DMS 273 (cell line): Measurements from ENCODE around the gene RGS19.

Experiments
- DNase-seq: peaks from one replicate; lab custom pipeline; 2025; ENCODE audit not compliant: unreplicated experiment; lab: John Stamatoyannopoulos, UW

RGS19 gene

DNA sequence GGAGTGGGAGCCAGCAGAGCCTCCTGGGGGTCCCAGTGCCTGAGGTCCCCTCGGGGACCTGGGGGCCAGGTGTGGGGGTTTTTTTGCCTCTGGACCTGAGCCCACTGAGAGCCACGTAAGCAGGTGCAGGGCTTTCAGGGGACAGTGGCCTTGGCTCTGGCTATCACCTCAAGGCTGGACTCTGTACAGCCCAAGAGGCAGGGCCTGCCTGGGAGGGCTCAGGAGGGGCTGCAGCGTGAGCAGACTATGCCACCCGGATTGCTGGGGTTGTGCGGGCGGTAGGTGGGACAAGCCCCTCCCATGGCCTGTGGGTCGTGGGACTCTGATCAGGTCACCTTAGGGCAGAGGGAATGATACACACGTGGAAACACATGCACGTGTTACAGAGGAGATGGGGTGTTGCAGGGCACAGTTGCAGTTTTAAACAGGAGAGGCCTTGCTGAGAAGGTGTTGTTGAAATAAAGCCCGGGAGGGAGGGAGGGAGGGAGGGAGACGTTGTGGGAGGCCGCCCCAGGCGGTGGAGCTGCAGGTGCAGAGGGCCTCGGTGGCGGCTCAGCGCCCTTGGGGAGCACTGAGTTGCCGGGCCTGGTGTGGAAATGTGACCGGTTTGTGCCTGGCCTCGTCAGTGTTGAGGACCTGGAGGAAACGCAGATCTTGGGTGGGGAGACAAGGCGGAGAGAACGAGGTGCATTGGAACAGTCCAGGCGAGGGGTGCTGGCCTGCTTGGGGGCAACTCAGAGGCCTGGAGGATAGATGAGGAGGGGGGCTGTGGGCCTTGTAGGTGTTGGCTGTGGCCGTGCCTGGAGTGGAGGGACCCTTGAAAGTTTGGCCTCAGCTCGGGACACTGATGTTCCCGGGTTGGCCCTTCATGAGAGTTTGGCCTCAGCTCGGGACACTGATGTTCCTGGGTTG is 14.0 kb downstream of the RGS19 start:
- no peak for DNase-seq

GRCh38 chr20:64064145-64064698 is 15.1 kb downstream of the RGS19 start:
- DNase-seq, result no peak

DNA sequence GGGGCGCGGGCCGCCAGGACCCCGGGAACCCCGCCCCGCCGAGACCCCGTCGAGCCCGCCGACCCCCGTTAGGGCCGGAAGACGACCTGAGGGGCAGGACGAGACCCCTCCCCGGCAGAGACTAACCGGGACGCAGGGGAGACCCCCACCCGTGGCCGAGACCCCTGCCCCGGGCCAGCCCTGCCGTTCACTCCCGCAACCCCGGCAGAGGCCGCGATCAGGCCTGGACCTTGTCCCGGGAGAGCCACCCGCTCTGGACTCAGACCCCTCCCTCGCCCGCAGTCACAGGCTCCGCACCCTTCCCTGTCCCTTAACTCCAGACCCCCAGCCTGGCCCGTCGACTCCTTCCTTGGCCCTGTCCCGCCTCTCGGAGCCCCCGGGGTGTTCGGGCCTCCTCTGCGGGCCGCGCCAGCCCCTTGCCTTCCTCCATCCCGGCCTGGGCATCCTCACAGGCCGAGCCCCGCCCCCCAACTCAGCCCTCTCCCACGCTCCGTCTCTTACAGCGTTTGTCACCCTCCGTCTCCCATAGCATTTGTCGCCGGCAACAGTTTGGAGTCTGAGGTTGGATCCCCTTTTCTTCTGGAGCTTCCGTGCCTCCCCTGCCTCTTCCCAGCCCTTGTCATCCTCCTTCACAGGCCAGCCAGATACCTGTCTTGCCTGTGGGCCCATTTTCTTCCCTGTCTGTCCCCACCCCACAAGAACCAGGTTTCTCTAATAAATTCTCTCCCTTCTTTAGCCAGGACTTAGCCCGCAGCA is 15.8 kb downstream of the RGS19 start:
- DNase-seq, result peak; percentile 46

- DNase-seq, result peak; percentile 99
Observed at GRCh38 chr20:64062596-64063388, 16.5 kb downstream of the RGS19 start, which contains the start of gene TCEA2. Gene TCEA2, plus strand, starts transcription at chr20:64063198. Its CDS starts 115 bp downstream, at chr20:64063313.

DNA sequence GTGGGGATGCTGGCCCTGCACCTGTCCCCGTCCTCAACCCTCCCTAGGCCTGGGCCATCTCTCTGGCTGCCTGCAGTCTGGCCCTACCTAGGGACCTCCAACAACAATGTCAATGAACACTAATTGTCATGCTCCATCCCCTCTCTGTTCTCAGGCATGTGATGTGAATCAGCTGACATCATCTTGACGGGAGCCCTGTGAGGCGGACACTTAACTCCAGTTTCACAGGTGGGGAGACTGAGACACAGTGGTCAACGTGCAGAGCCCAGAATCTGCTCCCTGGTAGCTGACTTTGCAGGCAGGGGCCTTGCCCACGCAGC is 17.1 kb downstream of the RGS19 start:
- DNase-seq, result no peak

GRCh38 chr20:64058536-64058935 is 20.8 kb downstream of the RGS19 start:
- DNase-seq, result no peak

DNA sequence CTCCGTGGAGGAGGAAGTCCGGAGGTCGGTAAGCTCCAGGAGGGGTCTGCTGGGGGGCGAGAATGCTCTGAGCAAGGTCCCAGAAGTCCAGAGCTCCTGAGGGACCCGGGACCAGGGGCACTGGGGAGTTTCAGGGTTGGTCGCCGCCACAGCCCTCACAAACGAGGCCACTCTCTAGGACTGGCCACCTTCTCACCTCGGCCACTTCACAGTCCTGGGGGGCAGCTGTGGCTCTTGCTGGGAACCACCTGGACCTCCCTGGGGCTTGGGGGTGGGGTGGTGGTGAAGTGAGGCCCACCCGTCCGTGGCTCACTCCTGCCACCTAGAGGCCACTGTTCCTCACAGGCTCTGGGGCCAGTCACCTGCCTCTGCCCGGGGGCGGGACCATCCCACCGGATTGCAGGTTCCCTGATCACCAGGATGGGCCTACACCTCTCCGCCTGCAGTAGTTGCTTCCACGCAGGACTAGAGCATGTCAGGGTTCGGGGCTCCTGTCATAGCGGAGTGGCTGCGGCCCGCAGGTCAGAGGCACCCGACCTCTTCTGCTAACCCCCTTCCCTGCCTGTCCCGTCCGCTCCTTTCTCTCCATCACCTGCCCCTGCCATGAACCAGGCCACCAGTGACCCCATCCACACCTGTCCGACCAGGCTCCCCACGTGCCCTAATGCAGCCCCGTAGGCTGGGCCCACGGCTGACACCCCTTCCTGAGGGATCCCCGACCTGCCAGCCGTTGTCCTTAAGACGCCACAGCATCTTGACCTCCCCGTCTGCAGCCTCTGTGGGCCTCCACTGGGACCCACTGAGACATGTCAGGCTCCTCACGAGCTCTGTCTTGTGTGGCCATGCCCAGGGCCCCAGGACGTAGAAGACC is 21.5 kb downstream of the RGS19 start:
- DNase-seq, result peak; percentile 93

DNA sequence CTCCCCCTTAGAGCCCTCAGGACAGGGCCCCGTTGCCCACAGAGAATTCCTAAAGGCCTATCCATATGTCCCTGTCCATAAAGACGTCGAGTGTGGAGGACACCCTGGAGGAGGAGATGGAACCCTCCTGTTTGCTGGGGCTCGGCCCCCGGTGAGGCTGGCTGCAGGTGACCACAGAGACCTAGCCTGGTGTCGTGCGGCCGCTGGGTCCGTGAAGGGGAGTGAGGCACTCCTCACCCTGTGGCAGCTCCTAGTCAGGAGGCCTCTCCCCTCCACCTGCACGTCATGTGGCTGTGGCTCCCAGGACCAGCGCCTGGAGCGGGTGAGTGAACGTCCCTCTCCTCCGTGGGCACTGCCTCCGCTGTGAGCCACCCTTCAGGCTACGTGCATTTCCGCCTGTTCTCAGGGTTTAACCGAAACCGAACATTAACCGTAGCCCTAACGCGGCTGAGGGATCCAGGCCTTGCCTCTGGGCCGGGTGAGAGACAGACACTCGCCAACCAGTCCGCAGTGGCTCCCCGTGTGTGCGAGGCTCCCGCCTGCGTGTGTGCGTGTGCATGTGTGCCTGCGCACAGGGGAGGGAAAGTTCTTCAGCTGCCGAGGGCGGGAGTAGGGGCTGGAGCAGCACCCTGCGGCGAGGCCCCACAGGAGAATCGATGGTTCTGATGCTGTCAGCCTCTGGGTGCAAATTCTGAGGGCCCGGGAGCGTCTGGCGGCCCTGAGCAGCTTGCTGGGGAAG is 22.3 kb downstream of the RGS19 start:
- no peak for DNase-seq

DNA sequence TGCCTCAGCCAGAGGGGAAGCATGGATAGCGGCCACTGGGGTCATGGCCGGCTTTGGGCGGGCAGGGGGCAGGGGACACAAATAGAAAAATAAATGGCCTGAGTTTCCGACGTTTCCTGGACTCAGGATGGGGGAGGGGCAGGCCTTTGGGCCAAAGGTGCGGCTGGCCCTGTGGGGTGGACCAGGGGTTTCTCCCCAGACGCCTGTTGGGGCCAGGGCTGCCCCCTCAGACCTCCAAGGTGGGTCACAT is 22.8 kb downstream of the RGS19 start:
- no peak for DNase-seq

DNA sequence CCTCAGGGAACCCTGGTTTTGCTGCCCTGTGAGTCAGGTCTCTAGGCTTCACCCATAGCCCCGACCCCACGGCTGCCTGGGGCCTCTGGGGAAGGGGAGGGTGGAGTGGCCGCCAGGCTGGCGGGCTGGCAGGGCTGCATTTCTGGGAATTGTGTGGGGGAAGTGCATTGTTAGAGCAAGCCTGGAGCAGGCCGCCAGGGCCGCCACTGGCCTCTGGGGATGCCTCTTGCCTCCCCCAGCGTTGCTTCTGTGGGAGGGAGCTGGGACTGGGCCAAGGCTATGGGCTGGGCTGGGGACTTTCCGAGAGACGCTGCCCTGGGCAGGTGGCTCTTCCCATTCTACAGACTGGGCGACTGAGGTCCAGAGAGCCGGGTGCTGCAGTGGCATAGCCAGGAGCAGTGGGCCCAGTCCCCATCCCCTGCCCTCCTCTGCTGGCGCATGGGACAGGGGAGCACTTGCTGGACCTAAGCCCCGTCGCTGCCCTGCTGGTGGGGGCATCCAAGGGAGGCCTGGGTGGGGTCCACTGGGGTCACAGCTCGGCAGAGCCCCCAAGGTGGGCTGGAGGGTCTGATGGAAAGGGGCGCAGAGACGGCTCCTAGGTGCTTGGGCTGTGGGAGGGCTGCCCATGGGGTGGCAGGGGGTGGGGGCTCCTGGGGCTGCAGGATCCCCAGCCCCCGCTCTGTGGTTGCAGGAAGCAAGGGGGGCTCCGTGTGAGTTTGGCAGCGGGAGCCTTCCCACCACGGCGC is 23.3 kb downstream of the RGS19 start:
- DNase-seq, result peak; percentile 86

- DNase-seq, result peak; percentile 86
Observed at GRCh38 chr20:64055396-64055892, 23.9 kb downstream of the RGS19 start.

DNA sequence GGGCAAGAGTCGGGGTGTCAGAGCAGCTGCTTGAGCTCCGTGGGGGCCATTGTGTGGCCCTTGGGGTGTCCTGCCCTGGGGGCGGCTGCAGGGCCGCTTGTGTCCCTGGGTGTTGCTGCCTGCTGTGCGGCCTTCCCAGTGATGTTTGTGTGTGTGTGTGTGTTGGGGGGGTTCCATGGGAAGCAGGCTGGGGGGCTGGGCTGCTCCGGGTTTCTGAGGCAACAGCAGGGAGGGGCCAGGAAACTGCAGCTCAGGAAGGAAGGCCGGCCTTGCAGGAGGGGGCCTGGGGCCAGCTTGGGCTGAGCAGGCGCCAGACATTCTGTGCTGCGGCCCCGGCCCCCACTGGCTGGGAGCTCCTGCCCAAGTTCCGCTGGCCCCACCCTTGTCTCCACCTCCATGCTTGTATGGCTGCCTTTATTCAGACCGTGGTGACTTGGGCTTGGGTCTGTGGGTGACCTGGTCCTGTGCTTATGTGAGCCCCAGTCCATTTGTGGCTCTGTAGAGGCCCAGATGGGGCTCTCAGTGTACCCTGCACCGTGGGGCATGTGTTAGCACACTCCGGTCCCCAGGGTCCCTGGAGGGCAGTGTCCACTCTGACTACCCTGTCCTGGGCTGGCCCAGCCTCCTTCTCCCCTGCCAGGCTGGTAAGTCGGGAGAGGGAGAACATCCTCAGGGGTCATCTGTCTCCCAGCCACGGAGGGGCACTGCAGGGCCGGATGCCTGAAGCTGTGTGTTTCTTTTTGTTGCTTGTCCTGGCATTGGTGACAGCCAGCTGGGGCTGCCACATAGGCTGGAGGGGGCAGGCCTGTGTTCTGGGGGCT is 25.3 kb downstream of the RGS19 start:
- peak; percentile 75 for DNase-seq

- DNase-seq, result no peak
Observed at GRCh38 chr20:64052987-64053840, 26.1 kb downstream of the RGS19 start.

DNA sequence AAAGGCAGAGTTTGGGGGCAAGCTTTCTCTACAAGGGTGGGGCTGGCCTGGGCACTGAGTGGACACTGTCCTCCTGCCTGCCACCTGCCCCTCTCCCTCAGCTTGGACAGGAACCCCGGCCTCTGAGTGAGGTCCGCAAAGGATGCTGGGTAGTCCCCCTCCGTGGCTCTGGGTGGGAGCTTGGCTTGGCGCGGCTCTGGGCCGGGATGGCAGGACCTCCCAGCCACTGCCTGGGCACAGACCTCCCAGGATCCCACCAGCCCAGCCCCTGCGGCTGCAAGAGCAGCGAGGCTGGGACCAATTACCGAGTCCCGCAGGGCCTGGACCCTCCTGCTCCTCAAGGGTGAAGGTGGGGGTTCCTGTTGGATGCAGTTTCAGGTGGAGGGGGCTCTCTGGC is 27.0 kb downstream of the RGS19 start:
- DNase-seq, result no peak

GRCh38 chr20:64051561-64052325 is 27.6 kb downstream of the RGS19 start:
- DNase-seq, result peak; percentile 49

- no peak for DNase-seq
Observed at GRCh38 chr20:64051033-64051452, 28.3 kb downstream of the RGS19 start.
